H9 (cell line): ENCODE data around the gene KCNMA1. TPM values are rescaled to one million over a fixed set of nuclear protein-coding genes. Genes with fewer than 3 reads are reported as not detected.

Experiments used
- DNase-seq: peaks from one replicate; pipeline ENCODE4 v3.0.0-alpha.2; 2017
- H2AFZ ChIP-seq: one replicate; pipeline ENCODE4 v1.6.1; 2013; ENCODE audit warnings: mild to moderate bottlenecking, low read length, control low read depth, moderate library complexity
- H2AK5ac ChIP-seq: 2 replicates; pipeline ENCODE4 v1.6.1; 2013; ENCODE audit warnings: low read length, control low read depth, mixed read lengths; ENCODE audit not compliant: insufficient read length
- H2BK120ac ChIP-seq: one replicate; pipeline ENCODE4 v1.6.1; 2013; ENCODE audit warnings: low read depth, mild to moderate bottlenecking, low read length, control low read depth, inconsistent platforms; ENCODE audit not compliant: poor library complexity, severe bottlenecking
- H2BK12ac ChIP-seq: 2 replicates; pipeline ENCODE4 v1.6.1; 2013; ENCODE audit warnings: low read length, control low read depth, mixed read lengths, low read depth; ENCODE audit not compliant: insufficient read length
- H2BK15ac ChIP-seq: 2 replicates; pipeline ENCODE4 v1.6.1; 2013; ENCODE audit warnings: low read depth, low read length, control low read depth
- H2BK20ac ChIP-seq: one replicate; pipeline ENCODE4 v1.6.1; 2013; ENCODE audit warnings: low read depth, mild to moderate bottlenecking, low read length, control low read depth, inconsistent platforms; ENCODE audit not compliant: poor library complexity, severe bottlenecking
- H2BK5ac ChIP-seq: 2 replicates; pipeline ENCODE4 v1.6.1; 2013; ENCODE audit warnings: low read length, control low read depth, mixed read lengths; ENCODE audit not compliant: insufficient read length
- H3K14ac ChIP-seq: 2 replicates; pipeline ENCODE4 v1.6.1; 2013; ENCODE audit warnings: low read length, control low read depth; ENCODE audit not compliant: insufficient read depth
- H3K18ac ChIP-seq: 2 replicates; pipeline ENCODE4 v1.6.1; 2013; ENCODE audit warnings: low read depth, mild to moderate bottlenecking, mixed read lengths, low read length, control low read depth; ENCODE audit not compliant: insufficient read length
- H3K23ac ChIP-seq: 2 replicates; pipeline ENCODE4 v1.6.1; 2013; ENCODE audit warnings: low read length, control low read depth, mixed read lengths, low read depth; ENCODE audit not compliant: insufficient read length
- H3K23me2 ChIP-seq: 2 replicates; pipeline ENCODE4 v1.6.1; 2013; ENCODE audit warnings: low read depth, mild to moderate bottlenecking, mixed read lengths, low read length, control low read depth; ENCODE audit not compliant: insufficient read length, poor library complexity, severe bottlenecking
- H3K27ac ChIP-seq: 2 replicates; pipeline ENCODE4 v1.5.1; 2013; ENCODE audit warnings: low read length, control low read depth, mixed read lengths, low read depth; ENCODE audit not compliant: insufficient read length
- H3K27me3 ChIP-seq: 2 replicates; pipeline ENCODE4 v1.6.1; 2013; ENCODE audit warnings: low read length, control low read depth, inconsistent platforms; ENCODE audit not compliant: insufficient read depth
- H3K4ac ChIP-seq: 2 replicates; pipeline ENCODE4 v1.6.1; 2013; ENCODE audit warnings: low read depth, mild to moderate bottlenecking, control low read depth, inconsistent platforms, low read length, moderate library complexity
- H3K4me1 ChIP-seq: 2 replicates; pipeline ENCODE4 v1.6.1; 2013; ENCODE audit warnings: low read length, control low read depth, inconsistent platforms; ENCODE audit not compliant: insufficient read depth
- H3K4me2 ChIP-seq: 2 replicates; pipeline ENCODE4 v1.6.1; 2013; ENCODE audit warnings: low read length, control low read depth, mixed read lengths; ENCODE audit not compliant: insufficient read length, insufficient read depth
- H3K56ac ChIP-seq: 2 replicates; pipeline ENCODE4 v1.6.1; 2013; ENCODE audit warnings: low read depth, mild to moderate bottlenecking, mixed read lengths, low read length, control low read depth; ENCODE audit not compliant: insufficient read length
- H3K79me1 ChIP-seq: 2 replicates; pipeline ENCODE4 v1.6.1; 2013; ENCODE audit warnings: low read depth, mild to moderate bottlenecking, moderate library complexity, low read length, control low read depth, inconsistent platforms; ENCODE audit not compliant: insufficient read depth, poor library complexity, severe bottlenecking
- H3K79me2 ChIP-seq: 2 replicates; pipeline ENCODE4 v1.6.1; 2013; ENCODE audit warnings: low read length, control low read depth, inconsistent platforms; ENCODE audit not compliant: insufficient read depth
- H3K9ac ChIP-seq: 2 replicates; pipeline ENCODE4 v1.6.1; 2013; ENCODE audit warnings: low read length, control low read depth, mixed read lengths; ENCODE audit not compliant: insufficient read length; ENCODE audit errors: extremely low read depth
- H3K9me3 ChIP-seq: one replicate; pipeline ENCODE4 v1.6.1; 2013; ENCODE audit warnings: low read depth, low read length, inconsistent platforms; ENCODE audit not compliant: control insufficient read depth
- H3T11ph ChIP-seq: one replicate; pipeline ENCODE4 v1.6.1; 2013; ENCODE audit warnings: mild to moderate bottlenecking, low read length, control low read depth, inconsistent platforms
- H4K20me1 ChIP-seq: one replicate; pipeline ENCODE4 v1.6.1; 2013; ENCODE audit not compliant: control insufficient read depth, insufficient read length, insufficient read depth
- H4K5ac ChIP-seq: 2 replicates; pipeline ENCODE4 v1.6.1; 2013; ENCODE audit warnings: low read depth, mild to moderate bottlenecking, mixed read lengths, low read length, control low read depth; ENCODE audit not compliant: insufficient read length
- H4K8ac ChIP-seq: replicated peaks from 2 replicates; pipeline ENCODE4 v1.6.1; 2013; ENCODE audit warnings: low read length, control low read depth, mixed read lengths, low read depth; ENCODE audit not compliant: insufficient read length
- H4K91ac ChIP-seq: 2 replicates; pipeline ENCODE4 v1.6.1; 2013; ENCODE audit warnings: low read depth, mild to moderate bottlenecking, moderate library complexity, mixed read lengths, low read length, control low read depth; ENCODE audit not compliant: insufficient read length
- H3K27ac Mint-ChIP-seq, 3 experiments: 2 replicates in 2 of 3; 3 replicates in 1 of 3; pipeline ENCODE4 v1.8.0; 2020 to 2021; ENCODE audit warnings: mixed read lengths in 3 of 3, mild to moderate bottlenecking in 1 of 3, moderate library complexity in 1 of 3
- H3K27me3 Mint-ChIP-seq: 2 replicates; pipeline ENCODE4 v1.8.0; 2021; ENCODE audit warnings: low read depth, mild to moderate bottlenecking, moderate library complexity, mixed read lengths
- H3K36me3 Mint-ChIP-seq, 3 experiments: 2 replicates in 2 of 3; 3 replicates in 1 of 3; pipeline ENCODE4 v1.8.0; 2020 to 2021; ENCODE audit warnings: low read depth in 3 of 3, mixed read lengths in 3 of 3; ENCODE audit not compliant: insufficient read depth in 1 of 3
- H3K4me1 Mint-ChIP-seq, 2 experiments: 2 replicates each; pipeline ENCODE4 v1.8.0; 2020; ENCODE audit warnings: mixed read lengths in 2 of 2
- H3K4me3 Mint-ChIP-seq, 2 experiments: 2 replicates in 1 of 2; 3 replicates in 1 of 2; pipeline ENCODE4 v1.8.0; 2020 to 2021; ENCODE audit warnings: mild to moderate bottlenecking in 2 of 2, mixed read lengths in 2 of 2, moderate library complexity in 1 of 2
- H3K9me3 Mint-ChIP-seq, 2 experiments: 2 replicates in 1 of 2; 3 replicates in 1 of 2; pipeline ENCODE4 v1.8.0; 2020; ENCODE audit warnings: mild to moderate bottlenecking in 2 of 2, mixed read lengths in 2 of 2, moderate library complexity in 1 of 2
- WGBS: extraction: QIAGEN DNeasy Blood & Tissue Kit; methylation state at CpG from one replicate; pipeline ENCODE4 v1.1.7; 2013; ENCODE audit warnings: missing lambda C conversion rate, low lambda C conversion rate, mixed read lengths; ENCODE audit not compliant: insufficient read length; ENCODE audit errors: extremely low coverage; 5-methylcytosine and 5-hydroxymethylcytosine counted together
- total RNA-seq: library from RNA; stranded (reverse); gene quantifications from 2 replicates; pipeline ENCODE4 v1.2.1, GENCODE V29; 2021
- TF ChIP-seq, protein P1 (sequence below): fragments of 200-600 bp; sonication (generic); conservative IDR thresholded peaks from 3 replicates; pipeline ENCODE4 v1.8.0; 2021; ENCODE audit warnings: antibody characterized with exemption, mild to moderate bottlenecking

The KCNMA1 gene
- total RNA-seq, 1 experiment from 2014 or later, result 2.0 TPM

DNA sequence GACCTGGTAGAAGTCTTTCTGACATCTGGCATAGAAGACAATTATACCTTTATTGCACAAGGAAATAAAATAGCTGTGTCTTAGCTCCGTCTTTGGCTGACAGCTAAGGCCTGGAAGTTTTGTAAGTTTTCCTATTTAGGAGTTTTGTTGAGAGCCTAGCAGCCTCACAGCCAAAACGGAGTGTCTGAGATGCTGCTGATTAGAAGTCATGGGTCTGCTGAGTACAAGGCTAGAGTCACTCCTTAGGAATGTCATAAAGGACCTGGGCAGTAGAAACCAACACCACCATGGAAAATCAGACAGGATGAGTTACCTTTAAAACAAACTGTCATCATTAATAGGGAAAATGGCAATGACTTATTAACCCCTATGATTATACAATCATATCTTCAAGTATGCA, 442.5 kb downstream of the KCNMA1 start:
- H3K9me3 Mint-ChIP-seq, result no peaks in the 10 kb centered on the region
- TF ChIP-seq, protein P1, sequence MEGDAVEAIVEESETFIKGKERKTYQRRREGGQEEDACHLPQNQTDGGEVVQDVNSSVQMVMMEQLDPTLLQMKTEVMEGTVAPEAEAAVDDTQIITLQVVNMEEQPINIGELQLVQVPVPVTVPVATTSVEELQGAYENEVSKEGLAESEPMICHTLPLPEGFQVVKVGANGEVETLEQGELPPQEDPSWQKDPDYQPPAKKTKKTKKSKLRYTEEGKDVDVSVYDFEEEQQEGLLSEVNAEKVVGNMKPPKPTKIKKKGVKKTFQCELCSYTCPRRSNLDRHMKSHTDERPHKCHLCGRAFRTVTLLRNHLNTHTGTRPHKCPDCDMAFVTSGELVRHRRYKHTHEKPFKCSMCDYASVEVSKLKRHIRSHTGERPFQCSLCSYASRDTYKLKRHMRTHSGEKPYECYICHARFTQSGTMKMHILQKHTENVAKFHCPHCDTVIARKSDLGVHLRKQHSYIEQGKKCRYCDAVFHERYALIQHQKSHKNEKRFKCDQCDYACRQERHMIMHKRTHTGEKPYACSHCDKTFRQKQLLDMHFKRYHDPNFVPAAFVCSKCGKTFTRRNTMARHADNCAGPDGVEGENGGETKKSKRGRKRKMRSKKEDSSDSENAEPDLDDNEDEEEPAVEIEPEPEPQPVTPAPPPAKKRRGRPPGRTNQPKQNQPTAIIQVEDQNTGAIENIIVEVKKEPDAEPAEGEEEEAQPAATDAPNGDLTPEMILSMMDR, result no peak
- no CpG with 5 or more reads among the region's 2 CpGs for WGBS
- H3K18ac ChIP-seq, result no peak overlapping the region
- no peak overlapping the region for H3T11ph ChIP-seq
- no peaks in the 10 kb centered on the region for H4K20me1 ChIP-seq
- no peak for DNase-seq
- no peak overlapping the region for H4K91ac ChIP-seq
- H2BK12ac ChIP-seq, result no peak overlapping the region
- no peak overlapping the region for H2BK20ac ChIP-seq
- no peak overlapping the region for H2BK5ac ChIP-seq
- H3K27me3 ChIP-seq, result no peaks in the 10 kb centered on the region
- H4K8ac ChIP-seq, result no peak overlapping the region
- H3K4ac ChIP-seq, result no peak overlapping the region
- H3K27me3 Mint-ChIP-seq, result no peaks in the 10 kb centered on the region; the same call in 1 of the 2 replicates
- H3K14ac ChIP-seq, result no peak overlapping the region
- no peak overlapping the region for H3K23ac ChIP-seq
- peaks cover 3 to 13% of the 10 kb centered on the region in 2 experiments for H3K4me1 Mint-ChIP-seq
- no peak overlapping the region for H3K27ac ChIP-seq
- H3K79me2 ChIP-seq, result no peaks in the 10 kb centered on the region
- H4K5ac ChIP-seq, result no peak overlapping the region
- H2BK15ac ChIP-seq, result no peak overlapping the region
- no peak overlapping the region for H3K9ac ChIP-seq
- H3K4me3 Mint-ChIP-seq, result no peak overlapping the region
- no peak overlapping the region for H2AFZ ChIP-seq
- H2AK5ac ChIP-seq, result no peak overlapping the region
- H3K4me1 ChIP-seq, result no peaks in the 10 kb centered on the region; the same call in 1 of the 2 replicates
- H3K23me2 ChIP-seq, result no peaks in the 10 kb centered on the region
- H3K9me3 ChIP-seq, result no peaks in the 10 kb centered on the region
- no peak overlapping the region for H3K56ac ChIP-seq
- H3K79me1 ChIP-seq, result no peaks in the 10 kb centered on the region
- no peaks in the 10 kb centered on the region for H3K36me3 Mint-ChIP-seq
- H3K27ac Mint-ChIP-seq, result no peak overlapping the region
- H2BK120ac ChIP-seq, result no peak overlapping the region
- no peak overlapping the region for H3K4me2 ChIP-seq
